ENCODE measurements around the gene TMEM81.

GRCh38 chr1:205056956-205057568 lies 27.2 kb downstream of the TMEM81 start:
- no peak for TF ChIP-seq SUZ12 (IDR thresholded peaks at IDR 0.05; ENCODE audit: extremely low read depth, insufficient read depth, insufficient read length)
- no peak for TF ChIP-seq YY1 (IDR thresholded peaks at IDR 0.05; ENCODE audit: insufficient read depth, insufficient read length)
